Caki2 (cell line): ENCODE data around the gene DDX59. TPM values are rescaled to one million over a fixed set of nuclear protein-coding genes. Genes with fewer than 3 reads are reported as not detected.

Experiments used
- total RNA-seq: library from RNA; depleted of rRNA; stranded (reverse); fragments of >200 nt; shearing (Covaris generic); gene quantifications from 2 replicates; pipeline ENCODE4 v1.2.3, GENCODE V29; 2014; ENCODE audit warnings: low replicate concordance; rRNA removed

The DDX59 gene
- total RNA-seq, 1 experiment from 2014 or later: 16.4 TPM

Other genes with a start within 250 kb of the DDX59 start
- 7.3 and 10.0 TPM in 2 replicates for gene KIF14, start 49.2 kb downstream of the DDX59 start, total RNA-seq
- 10.6 and 16.1 TPM in 2 replicates for gene CAMSAP2, start 69.0 kb upstream of the DDX59 start, total RNA-seq
- not detected in 2 replicates for gene GPR25, start 203.1 kb upstream of the DDX59 start, total RNA-seq
- 33.3 and 48.7 TPM in 2 replicates for gene INAVA, start 225.0 kb upstream of the DDX59 start, total RNA-seq